HPDE6-E6E7 (cell line): ENCODE data around the gene PRPSAP1.
"Not testable (repeated sequence)": the region's sequence is repeated elsewhere in the genome, so short reads cannot be mapped to it uniquely, and the experiment has no call there.

Experiments
- DNase-seq: peaks from one replicate; pipeline ENCODE4 v3.0.0; 2011; ENCODE audit warnings: missing footprints; ENCODE audit errors: extremely low spot score

PRPSAP1 gene

GRCh38 chr17:76326306-76326705, 27.4 kb downstream of the PRPSAP1 start:
- no peak for DNase-seq

GRCh38 chr17:76318586-76318985, 35.1 kb downstream of the PRPSAP1 start:
- DNase-seq = no peak

GRCh38 chr17:76317535-76317934, 36.2 kb downstream of the PRPSAP1 start:
- DNase-seq = no peak

GRCh38 chr17:76314392-76315227, 39.1 kb downstream of the PRPSAP1 start:
- no peak for DNase-seq

- no peak for DNase-seq
Measured at GRCh38 chr17:76312735-76313134, 41.0 kb downstream of the PRPSAP1 start.

GRCh38 chr17:76309461-76309860, 44.3 kb downstream of the PRPSAP1 start:
- no peak for DNase-seq

- no peak for DNase-seq
Measured at GRCh38 chr17:76307966-76308338, 45.8 kb downstream of the PRPSAP1 start, which contains the start of gene QRICH2. QRICH2 (minus strand) TSS chr17:76308276; CDS start chr17:76307998, 278 bp downstream.

GRCh38 chr17:76307299-76307965, 46.3 kb downstream of the PRPSAP1 start:
- no peak for DNase-seq

- not testable (repeated sequence) for DNase-seq
Measured at GRCh38 chr17:76305135-76305454, 48.6 kb downstream of the PRPSAP1 start.

GRCh38 chr17:76304226-76305134, 49.2 kb downstream of the PRPSAP1 start:
- no peak for DNase-seq

GRCh38 chr17:76297436-76297835, 56.3 kb downstream of the PRPSAP1 start:
- no peak for DNase-seq

GRCh38 chr17:76296889-76297288, 56.8 kb downstream of the PRPSAP1 start:
- DNase-seq = no peak

GRCh38 chr17:76296186-76296585, 57.5 kb downstream of the PRPSAP1 start:
- no peak for DNase-seq

GRCh38 chr17:76293106-76293505, 60.6 kb downstream of the PRPSAP1 start:
- DNase-seq = no peak

GRCh38 chr17:76292567-76292966, 61.1 kb downstream of the PRPSAP1 start:
- no peak for DNase-seq

- DNase-seq = no peak
Measured at GRCh38 chr17:76281573-76282371, 71.9 kb downstream of the PRPSAP1 start.

- no peak for DNase-seq
Measured at GRCh38 chr17:76280650-76281049, 73.1 kb downstream of the PRPSAP1 start.

- no peak for DNase-seq
Measured at GRCh38 chr17:76279742-76280287, 73.9 kb downstream of the PRPSAP1 start.

GRCh38 chr17:76278952-76279741, 74.6 kb downstream of the PRPSAP1 start:
- peak; percentile 86 for DNase-seq

GRCh38 chr17:76278268-76278908, 75.3 kb downstream of the PRPSAP1 start:
- no peak for DNase-seq
